T-helper 2 cell treated with Interferon-gamma antibody and Interleukin-4, amounts not matched to agents 5 μg/mL and 100 μg/mL, for 36 hours (primary cell): ENCODE measurements around the gene SNX7.

ENCODE experiments used
- DNase-seq: peaks from one replicate; pipeline ENCODE4 v3.0.0; 2021; ENCODE audit warnings: low spot score
- H3K27ac Mint-ChIP-seq: one replicate; pipeline ENCODE4 v1.8.0; 2021; ENCODE audit warnings: mild to moderate bottlenecking, mixed read lengths
- H3K27me3 Mint-ChIP-seq: one replicate; pipeline ENCODE4 v1.8.0; 2021; ENCODE audit warnings: low read depth, mixed read lengths
- H3K36me3 Mint-ChIP-seq: one replicate; pipeline ENCODE4 v1.8.0; 2021; ENCODE audit warnings: low read depth, mixed read lengths
- H3K4me1 Mint-ChIP-seq: one replicate; pipeline ENCODE4 v1.8.0; 2021; ENCODE audit warnings: low read depth, mixed read lengths
- H3K4me3 Mint-ChIP-seq: one replicate; pipeline ENCODE4 v1.8.0; 2022; ENCODE audit warnings: mild to moderate bottlenecking, moderate library complexity, mixed read lengths
- H3K9me3 Mint-ChIP-seq: one replicate; pipeline ENCODE4 v1.8.0; 2021; ENCODE audit warnings: mixed read lengths

Gene SNX7

DNA sequence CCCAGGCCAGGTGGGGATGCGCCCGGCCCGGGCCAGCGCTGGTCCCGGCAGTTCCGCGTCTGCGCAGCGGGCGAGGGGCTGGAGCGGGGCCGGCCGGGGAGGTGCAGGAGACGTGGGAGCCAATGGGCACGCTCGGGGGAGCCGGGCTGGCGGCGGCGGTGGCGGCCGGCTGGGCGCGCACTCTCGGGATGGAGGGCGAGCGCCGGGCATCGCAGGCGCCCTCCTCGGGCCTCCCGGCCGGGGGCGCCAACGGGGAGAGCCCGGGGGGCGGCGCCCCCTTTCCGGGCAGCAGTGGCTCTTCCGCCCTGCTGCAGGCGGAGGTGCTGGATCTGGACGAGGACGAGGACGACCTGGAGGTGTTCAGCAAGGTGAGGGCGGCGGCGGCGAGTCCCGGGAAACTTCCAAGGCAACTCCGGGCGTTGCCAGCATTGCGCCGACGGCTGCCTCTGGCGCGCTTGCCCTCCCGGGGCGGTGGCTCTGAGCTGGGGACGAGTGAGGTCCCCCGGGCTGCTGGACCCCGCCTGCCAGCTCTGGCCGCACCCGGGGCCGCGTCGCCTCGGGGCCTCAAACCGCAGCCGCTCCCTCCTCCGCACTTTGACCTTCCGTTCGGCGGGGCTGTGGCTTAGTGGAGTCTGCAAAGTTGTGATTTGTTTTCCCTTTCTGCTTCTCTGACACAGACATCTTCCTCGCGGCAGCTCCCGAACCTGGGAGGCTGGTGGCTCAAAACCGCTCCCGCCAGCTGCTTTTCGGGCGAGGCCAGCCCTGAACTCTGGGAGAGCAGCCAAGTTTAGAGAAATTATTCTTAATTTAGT is at the start of gene SNX7:
Gene SNX7 (plus strand): TSS at position 178 of the 812 bp plus-strand sequence. CDS start 11 bp downstream, at position 189.
- no peak within 1 kb of the TSS for H3K27ac Mint-ChIP-seq
- H3K27me3 Mint-ChIP-seq: peaks cover 43% of the 10 kb centered on the region
- H3K4me1 Mint-ChIP-seq: peaks cover 9% of the 10 kb centered on the region
- peak within 1 kb of the TSS; percentile 74 for H3K4me3 Mint-ChIP-seq
- no peaks in the 10 kb centered on the region for H3K36me3 Mint-ChIP-seq
- no peak for DNase-seq
- no peaks in the 10 kb centered on the region for H3K9me3 Mint-ChIP-seq

- no peaks in the 10 kb centered on the region for H3K9me3 Mint-ChIP-seq
- no peak overlapping the region for H3K4me3 Mint-ChIP-seq
- no peak overlapping the region for H3K27ac Mint-ChIP-seq
- H3K27me3 Mint-ChIP-seq: no peaks in the 10 kb centered on the region
- H3K36me3 Mint-ChIP-seq: no peaks in the 10 kb centered on the region
- H3K4me1 Mint-ChIP-seq: no peaks in the 10 kb centered on the region
- DNase-seq: no peak
Measured at GRCh38 chr1:98637316-98637715, 24.2 kb upstream of the SNX7 start.

GRCh38 chr1:98638185-98638584 is 23.3 kb upstream of the SNX7 start:
- H3K27ac Mint-ChIP-seq: no peak overlapping the region
- no peaks in the 10 kb centered on the region for H3K36me3 Mint-ChIP-seq
- no peaks in the 10 kb centered on the region for H3K9me3 Mint-ChIP-seq
- H3K4me1 Mint-ChIP-seq: no peaks in the 10 kb centered on the region
- no peaks in the 10 kb centered on the region for H3K27me3 Mint-ChIP-seq
- H3K4me3 Mint-ChIP-seq: no peak overlapping the region
- DNase-seq: no peak

- H3K4me3 Mint-ChIP-seq: no peak overlapping the region
- H3K27me3 Mint-ChIP-seq: no peaks in the 10 kb centered on the region
- DNase-seq: no peak
- no peaks in the 10 kb centered on the region for H3K9me3 Mint-ChIP-seq
- no peak overlapping the region for H3K27ac Mint-ChIP-seq
- H3K4me1 Mint-ChIP-seq: no peaks in the 10 kb centered on the region
- no peaks in the 10 kb centered on the region for H3K36me3 Mint-ChIP-seq
Measured at GRCh38 chr1:98644510-98644909, 17.0 kb upstream of the SNX7 start.

GRCh38 chr1:98651116-98651632 is 10.3 kb upstream of the SNX7 start:
- no peaks in the 10 kb centered on the region for H3K4me1 Mint-ChIP-seq
- H3K27me3 Mint-ChIP-seq: no peaks in the 10 kb centered on the region
- H3K36me3 Mint-ChIP-seq: no peaks in the 10 kb centered on the region
- no peaks in the 10 kb centered on the region for H3K9me3 Mint-ChIP-seq
- no peak overlapping the region for H3K27ac Mint-ChIP-seq
- no peak overlapping the region for H3K4me3 Mint-ChIP-seq
- no peak for DNase-seq

DNA sequence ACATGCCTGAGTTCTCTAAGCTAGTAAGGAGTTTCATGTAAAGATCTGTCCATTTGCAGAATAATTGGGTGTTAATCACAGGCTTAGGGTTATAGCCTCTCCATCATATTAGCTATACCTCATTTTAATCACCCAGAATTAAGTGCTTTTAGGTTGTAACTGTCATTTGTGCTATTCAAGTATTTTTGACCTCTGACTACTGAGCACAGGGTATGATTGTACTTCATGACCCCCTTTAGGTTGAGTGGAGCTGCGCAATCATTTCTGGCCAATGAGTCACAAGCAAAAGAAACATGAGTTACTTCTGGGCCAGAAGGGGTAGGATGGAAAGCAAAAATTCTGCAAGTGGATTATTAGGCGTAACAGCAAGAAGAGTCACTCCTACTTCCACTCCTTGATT is 8.4 kb upstream of the SNX7 start:
- Mint-ChIP-seq H3K36me3 (no peaks in the 10 kb centered on the region), H3K4me3 (no peak overlapping the region), H3K9me3 (no peaks in the 10 kb centered on the region), H3K27ac (no peak overlapping the region), H3K27me3 (no peaks in the 10 kb centered on the region), H3K4me1 (no peaks in the 10 kb centered on the region)
- DNase-seq: no peak

GRCh38 chr1:98659879-98660278 is 1.6 kb upstream of the SNX7 start:
- Mint-ChIP-seq H3K36me3 (no peaks in the 10 kb centered on the region), H3K9me3 (no peaks in the 10 kb centered on the region), H3K27ac (no peak overlapping the region), H3K27me3 (peaks cover 43% of the 10 kb centered on the region), H3K4me1 (peaks cover 9% of the 10 kb centered on the region), H3K4me3 (no peak overlapping the region)
- no peak for DNase-seq

GRCh38 chr1:98660940-98661543 is 479 bp upstream of the SNX7 start:
- Mint-ChIP-seq H3K36me3 (no peaks in the 10 kb centered on the region), H3K4me1 (peaks cover 9% of the 10 kb centered on the region), H3K9me3 (no peaks in the 10 kb centered on the region), H3K4me3 (peak overlapping the region; percentile 63), H3K27me3 (peaks cover 43% of the 10 kb centered on the region), H3K27ac (no peak overlapping the region)
- no peak for DNase-seq

GRCh38 chr1:98662356-98662670 is 792 bp downstream of the SNX7 start:
- H3K27me3 Mint-ChIP-seq: peaks cover 43% of the 10 kb centered on the region
- no peaks in the 10 kb centered on the region for H3K9me3 Mint-ChIP-seq
- no peak for DNase-seq
- peak overlapping the region; percentile 74 for H3K4me3 Mint-ChIP-seq
- peaks cover 9% of the 10 kb centered on the region for H3K4me1 Mint-ChIP-seq
- no peak overlapping the region for H3K27ac Mint-ChIP-seq
- no peaks in the 10 kb centered on the region for H3K36me3 Mint-ChIP-seq

- H3K4me3 Mint-ChIP-seq: no peak overlapping the region
- H3K27ac Mint-ChIP-seq: no peak overlapping the region
- H3K27me3 Mint-ChIP-seq: peaks cover 8% of the 10 kb centered on the region
- no peaks in the 10 kb centered on the region for H3K9me3 Mint-ChIP-seq
- no peak for DNase-seq
- H3K36me3 Mint-ChIP-seq: no peaks in the 10 kb centered on the region
- H3K4me1 Mint-ChIP-seq: no peaks in the 10 kb centered on the region
Measured at GRCh38 chr1:98668733-98669132, 7.2 kb downstream of the SNX7 start.

DNA sequence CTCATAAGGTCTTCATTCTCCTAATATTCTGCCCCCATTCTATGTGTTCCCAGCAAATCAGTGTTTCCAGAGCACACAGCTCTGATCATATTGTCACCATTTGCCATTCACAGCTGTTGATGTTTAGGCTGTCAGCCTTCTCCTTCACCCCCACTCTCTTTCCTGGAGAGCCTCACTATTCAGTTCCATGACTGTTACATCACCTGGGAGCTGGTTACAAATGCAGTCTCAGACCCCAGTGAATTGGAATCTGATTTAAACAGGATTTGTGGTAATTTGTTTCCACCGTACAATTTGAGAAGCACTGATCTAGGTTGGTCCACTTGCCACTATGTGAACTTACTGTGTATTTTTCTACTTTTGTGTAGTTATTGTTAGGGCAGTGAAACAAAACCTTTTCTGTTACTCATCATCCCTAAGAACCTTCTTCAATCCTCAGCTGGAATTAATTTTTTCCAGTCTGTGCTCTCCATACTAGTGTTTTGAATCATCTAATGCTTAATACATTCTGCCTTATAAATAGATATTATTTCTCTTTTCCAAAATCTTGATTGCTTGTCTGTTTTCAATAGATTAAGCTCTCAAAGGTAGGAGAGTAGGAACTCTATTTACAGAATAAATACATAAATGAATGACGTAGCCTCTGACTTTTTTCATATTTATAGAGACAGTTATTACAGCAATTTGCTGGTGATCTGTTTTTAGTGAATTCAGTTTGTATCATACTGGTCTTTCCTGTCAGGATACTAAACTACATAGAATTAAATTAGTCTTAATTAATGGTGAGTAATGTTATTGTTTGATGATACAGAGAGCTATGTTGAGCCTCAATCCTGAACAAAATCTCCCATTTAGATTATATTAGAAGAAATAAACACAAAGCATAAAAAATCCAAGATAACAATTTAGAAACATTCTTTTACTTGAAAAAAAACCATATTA is 8.1 kb downstream of the SNX7 start:
- Mint-ChIP-seq H3K36me3 (no peaks in the 10 kb centered on the region), H3K9me3 (no peaks in the 10 kb centered on the region), H3K27me3 (no peaks in the 10 kb centered on the region), H3K4me3 (no peak overlapping the region), H3K4me1 (no peaks in the 10 kb centered on the region), H3K27ac (no peak overlapping the region)
- DNase-seq: no peak

- no peaks in the 10 kb centered on the region for H3K4me1 Mint-ChIP-seq
- H3K27me3 Mint-ChIP-seq: no peaks in the 10 kb centered on the region
- no peak overlapping the region for H3K27ac Mint-ChIP-seq
- H3K9me3 Mint-ChIP-seq: no peaks in the 10 kb centered on the region
- H3K4me3 Mint-ChIP-seq: no peak overlapping the region
- H3K36me3 Mint-ChIP-seq: no peaks in the 10 kb centered on the region
- no peak for DNase-seq
Measured at GRCh38 chr1:98672189-98672588, 10.7 kb downstream of the SNX7 start.

DNA sequence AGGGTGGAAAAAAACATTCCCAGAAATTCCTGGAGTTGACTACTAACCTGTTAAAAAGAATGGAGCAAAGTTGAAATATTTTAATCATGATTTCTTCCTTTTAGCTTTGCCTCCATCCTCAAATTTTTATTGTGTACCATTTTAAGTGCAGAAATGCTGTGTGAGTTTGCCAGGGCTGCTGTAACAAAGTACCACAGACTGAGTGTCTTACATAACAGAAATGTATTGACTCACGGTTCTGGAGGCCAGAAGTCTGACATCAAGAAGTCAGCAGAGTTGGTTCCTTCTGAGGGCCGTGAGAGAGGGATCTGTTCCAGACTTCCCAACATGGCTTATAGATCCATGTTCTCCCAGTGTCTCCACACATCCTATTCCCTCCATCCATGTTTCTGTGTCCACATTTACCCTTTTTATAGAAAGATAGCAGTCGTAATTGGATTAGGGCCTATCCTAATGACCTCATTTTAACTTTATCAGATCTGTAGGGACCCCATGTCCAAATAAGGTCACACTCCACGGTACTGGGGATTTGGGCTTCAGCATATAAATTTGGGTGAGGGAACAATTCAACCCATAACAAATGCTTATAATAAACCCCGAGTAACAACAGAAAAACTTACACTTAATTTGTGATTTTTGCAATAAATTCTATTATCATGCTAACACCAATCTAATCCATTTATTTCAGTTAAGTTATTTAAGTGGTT is 12.7 kb downstream of the SNX7 start:
- Mint-ChIP-seq H3K27ac (no peak overlapping the region), H3K9me3 (no peaks in the 10 kb centered on the region), H3K36me3 (no peaks in the 10 kb centered on the region), H3K27me3 (no peaks in the 10 kb centered on the region), H3K4me3 (no peak overlapping the region), H3K4me1 (no peaks in the 10 kb centered on the region)
- DNase-seq: no peak
